HCT116 (cell line): Measurements from ENCODE around the gene DTNBP1. TPM values are rescaled to one million over a fixed set of nuclear protein-coding genes. Genes with fewer than 3 reads are reported as not detected.

Experiments used
- ATAC-seq: fragments of 200-7000 bp; cut with Tn5 transposase; 2 replicates; pipeline ENCODE4 v1.9.1; 2020; ENCODE audit warnings: mild to moderate bottlenecking, moderate library complexity
- BruUV-seq: library from RNA; stranded (reverse); fragments of 400-500 nt; replicated peaks from 2 replicates; lab custom pipeline; 2021; lab: Mats Ljungman, UMichigan
- CTCF ChIA-PET: fragments of 300-600 bp; sonication (Branson Sonifier 250); formaldehyde crosslinking; loops from one replicate; lab custom pipeline; 2021; ENCODE audit warnings: antibody characterized with exemption; lab: Charles Lee
- POLR2A ChIA-PET: fragments of 300-600, 350-600 bp; sonication (Branson Sonifier 250); formaldehyde crosslinking; loops from one replicate; lab custom pipeline; 2021; ENCODE audit warnings: antibody characterized with exemption; lab: Charles Lee
- RAD21 ChIA-PET, 2 experiments: fragments of 300-600 bp; sonication (Branson Sonifier 250); formaldehyde crosslinking; loops; one replicate each; lab custom pipeline; 2023; ENCODE audit warnings: low total read pairs in 2 of 2; ENCODE audit not compliant: uncharacterized antibody in 2 of 2, unreplicated experiment in 2 of 2, low non-redundant PET in 1 of 2; lab: Charles Lee
- DNase-seq: peaks from one replicate; pipeline ENCODE4 v3.0.0-alpha.2; 2010; ENCODE audit warnings: low read depth, low spot score
- H2AFZ ChIP-seq: fragments of 200-600 bp; shearing (Covaris generic), sonication (generic); 2 replicates; pipeline ENCODE4 v1.6.1; 2017; ENCODE audit warnings: low read depth, mixed run types, mixed read lengths, antibody characterized with exemption, low read length; ENCODE audit not compliant: poor library complexity, severe bottlenecking
- H3K27ac ChIP-seq: 2 replicates; pipeline ENCODE4 v1.5.1; 2012; ENCODE audit warnings: low read depth, low read length
- H3K27me3 ChIP-seq: fragments of 200-600 bp; sonication (generic); 2 replicates; pipeline ENCODE4 v1.6.1; 2016; ENCODE audit warnings: mixed run types, low read length, mixed read lengths; ENCODE audit not compliant: insufficient read depth
- H3K36me3 ChIP-seq, 2 experiments: fragments of 200-500 bp in 1 of 2; fragments of 200-600 bp in 1 of 2; sonication (Bioruptor generic) in 1 of 2; sonication (generic) in 1 of 2; 2 replicates each; pipeline versions ENCODE4 v1.5.1 to v1.6.1; 2014 to 2016; ENCODE audit warnings: low read length in 2 of 2, inconsistent platforms in 1 of 2, mixed read lengths in 1 of 2, mixed run types in 1 of 2; ENCODE audit not compliant: insufficient read depth in 2 of 2, control insufficient read depth in 1 of 2
- H3K4me1 ChIP-seq, 2 experiments: fragments of 200-600 bp in 1 of 2; sonication (generic) in 1 of 2; 2 replicates each; pipeline versions ENCODE4 v1.5.1 to v1.6.1; 2012 to 2017; ENCODE audit warnings: low read length in 2 of 2, inconsistent platforms in 1 of 2, mild to moderate bottlenecking in 1 of 2, mixed read lengths in 1 of 2, mixed run types in 1 of 2, moderate library complexity in 1 of 2; ENCODE audit not compliant: insufficient read depth in 2 of 2, control insufficient read depth in 1 of 2
- H3K4me2 ChIP-seq: fragments of 200-600 bp; sonication (generic); 2 replicates; pipeline ENCODE4 v1.6.1; 2017; ENCODE audit warnings: mixed run types, low read length, mixed read lengths
- H3K4me3 ChIP-seq, 2 experiments: fragments of 200-600 bp in 1 of 2; sonication (generic) in 1 of 2; replicated peaks in 1 of 2; 2 replicates each; pipeline ENCODE4 v1.5.1; 2011 to 2016; ENCODE audit warnings: low read length in 2 of 2, control low read depth in 1 of 2, low read depth in 1 of 2, mild to moderate bottlenecking in 1 of 2, mixed read lengths in 1 of 2, mixed run types in 1 of 2
- H3K79me2 ChIP-seq: fragments of 200-600 bp; sonication (generic); 2 replicates; pipeline ENCODE4 v1.6.1; 2017; ENCODE audit warnings: mild to moderate bottlenecking, mixed run types, low read length, moderate library complexity, mixed read lengths; ENCODE audit not compliant: insufficient read depth
- H3K9ac ChIP-seq: fragments of 200-600 bp; sonication (generic); 2 replicates; pipeline ENCODE4 v1.6.1; 2016; ENCODE audit warnings: low read length, mixed read lengths
- H3K9me2 ChIP-seq: fragments of 200-600 bp; sonication (generic), shearing (Covaris generic); 2 replicates; pipeline ENCODE4 v1.6.1; 2017; ENCODE audit warnings: mixed run types, mild to moderate bottlenecking, moderate library complexity; ENCODE audit not compliant: insufficient read depth
- H3K9me3 ChIP-seq, 2 experiments: fragments of 200-500 bp in 1 of 2; fragments of 200-600 bp in 1 of 2; sonication (Bioruptor generic) in 1 of 2; sonication (generic) in 1 of 2; 2 replicates each; pipeline ENCODE4 v1.6.1; 2014 to 2017; ENCODE audit warnings: low read length in 2 of 2, mixed read lengths in 2 of 2, inconsistent platforms in 1 of 2, low read depth in 1 of 2, mild to moderate bottlenecking in 1 of 2, mixed run types in 1 of 2, moderate library complexity in 1 of 2; ENCODE audit not compliant: control insufficient read depth in 1 of 2, insufficient read depth in 1 of 2
- H4K20me1 ChIP-seq: fragments of 200-600 bp; sonication (generic), shearing (Covaris generic); 2 replicates; pipeline ENCODE4 v1.6.1; 2017; ENCODE audit warnings: mixed run types, mild to moderate bottlenecking, moderate library complexity; ENCODE audit not compliant: insufficient read depth
- ELF1 ChIP-seq: IDR thresholded peaks from 2 replicates; pipeline ENCODE4 v1.6.1; 2012; ENCODE audit warnings: low read depth, borderline replicate concordance
- JUND ChIP-seq: IDR thresholded peaks from 2 replicates; pipeline ENCODE4 v1.6.1; 2012
- POLR2AphosphoS5 ChIP-seq: IDR thresholded peaks from 2 replicates; pipeline ENCODE4 v1.6.1; 2011; ENCODE audit warnings: mild to moderate bottlenecking, low read depth, low read length, moderate library complexity
- TCF7L2 ChIP-seq: IDR thresholded peaks from 2 replicates; pipeline ENCODE4 v1.7.0; 2011; ENCODE audit warnings: borderline replicate concordance, inconsistent platforms; ENCODE audit not compliant: insufficient read depth, insufficient read length; ENCODE audit errors: extremely low read depth
- ZNF274 ChIP-seq: fragments of 200-500 bp; sonication (Bioruptor generic); IDR thresholded peaks from 2 replicates; pipeline ENCODE4 v1.6.1; 2014; ENCODE audit warnings: mild to moderate bottlenecking, low read depth, low read length, inconsistent platforms
- intact Hi-C: fragments of 100-400 bp; cut with micrococcal nuclease; formaldehyde crosslinking; loops from 2 replicates; pipeline ENCODE4 v1.10.0; 2022
- total RNA-seq: library from RNA; stranded (reverse); gene quantifications from one replicate; pipeline ENCODE4 v1.2.1, GENCODE V29; 2021; ENCODE audit not compliant: unreplicated experiment
- TF ChIP-seq, protein P1 (sequence below): IDR thresholded peaks from 2 replicates; pipeline ENCODE4 v1.6.1; 2012; ENCODE audit warnings: low read depth
- TF ChIP-seq, protein P2 (sequence below): IDR thresholded peaks from 2 replicates; pipeline ENCODE4 v1.6.1; 2012

Gene DTNBP1
- total RNA-seq, 1 experiment from 2014 or later = 16.7 TPM

DNA sequence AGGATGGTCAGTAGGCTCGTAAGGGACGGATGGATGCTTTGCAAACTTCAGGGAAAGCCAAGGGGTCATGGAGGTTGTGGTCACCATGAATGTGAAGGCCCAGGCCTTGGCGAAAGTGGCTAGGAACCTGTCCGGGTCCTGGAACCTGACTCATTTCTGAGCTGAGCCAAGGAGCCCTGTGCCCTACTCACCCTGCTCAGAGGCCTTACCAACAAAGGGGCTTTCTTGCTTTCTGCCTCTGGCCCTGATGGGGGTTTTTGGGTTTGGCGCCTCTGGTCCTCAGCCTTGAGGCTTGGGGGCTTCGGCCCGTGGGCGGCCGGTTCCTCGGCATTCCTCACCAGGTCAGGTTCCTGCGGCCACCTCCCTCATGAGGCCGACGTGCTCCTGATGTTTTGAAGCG is 155.1 kb downstream of the DTNBP1 start:
- ChIA-PET RAD21 (no interaction called here), CTCF (no interaction called here), POLR2A (no interaction called here)
- DNase-seq = no peak
- H3K27me3 ChIP-seq = no peaks in the 10 kb centered on the region
- 0 out of 4 replicates have a peak, but pooled peaks cover 0 to 4% of the 10 kb centered on the region in 2 experiments for H3K4me1 ChIP-seq
- no peak overlapping the region for H3K9ac ChIP-seq
- intact Hi-C loops = no loop called here
- TF ChIP-seq TCF7L2 (no peak), ZNF274 (no peak), ELF1 (no peak), JUND (no peak), POLR2AphosphoS5 (no peak)
- TF ChIP-seq, protein P1, sequence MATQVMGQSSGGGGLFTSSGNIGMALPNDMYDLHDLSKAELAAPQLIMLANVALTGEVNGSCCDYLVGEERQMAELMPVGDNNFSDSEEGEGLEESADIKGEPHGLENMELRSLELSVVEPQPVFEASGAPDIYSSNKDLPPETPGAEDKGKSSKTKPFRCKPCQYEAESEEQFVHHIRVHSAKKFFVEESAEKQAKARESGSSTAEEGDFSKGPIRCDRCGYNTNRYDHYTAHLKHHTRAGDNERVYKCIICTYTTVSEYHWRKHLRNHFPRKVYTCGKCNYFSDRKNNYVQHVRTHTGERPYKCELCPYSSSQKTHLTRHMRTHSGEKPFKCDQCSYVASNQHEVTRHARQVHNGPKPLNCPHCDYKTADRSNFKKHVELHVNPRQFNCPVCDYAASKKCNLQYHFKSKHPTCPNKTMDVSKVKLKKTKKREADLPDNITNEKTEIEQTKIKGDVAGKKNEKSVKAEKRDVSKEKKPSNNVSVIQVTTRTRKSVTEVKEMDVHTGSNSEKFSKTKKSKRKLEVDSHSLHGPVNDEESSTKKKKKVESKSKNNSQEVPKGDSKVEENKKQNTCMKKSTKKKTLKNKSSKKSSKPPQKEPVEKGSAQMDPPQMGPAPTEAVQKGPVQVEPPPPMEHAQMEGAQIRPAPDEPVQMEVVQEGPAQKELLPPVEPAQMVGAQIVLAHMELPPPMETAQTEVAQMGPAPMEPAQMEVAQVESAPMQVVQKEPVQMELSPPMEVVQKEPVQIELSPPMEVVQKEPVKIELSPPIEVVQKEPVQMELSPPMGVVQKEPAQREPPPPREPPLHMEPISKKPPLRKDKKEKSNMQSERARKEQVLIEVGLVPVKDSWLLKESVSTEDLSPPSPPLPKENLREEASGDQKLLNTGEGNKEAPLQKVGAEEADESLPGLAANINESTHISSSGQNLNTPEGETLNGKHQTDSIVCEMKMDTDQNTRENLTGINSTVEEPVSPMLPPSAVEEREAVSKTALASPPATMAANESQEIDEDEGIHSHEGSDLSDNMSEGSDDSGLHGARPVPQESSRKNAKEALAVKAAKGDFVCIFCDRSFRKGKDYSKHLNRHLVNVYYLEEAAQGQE = no peak
- TF ChIP-seq, protein P2, sequence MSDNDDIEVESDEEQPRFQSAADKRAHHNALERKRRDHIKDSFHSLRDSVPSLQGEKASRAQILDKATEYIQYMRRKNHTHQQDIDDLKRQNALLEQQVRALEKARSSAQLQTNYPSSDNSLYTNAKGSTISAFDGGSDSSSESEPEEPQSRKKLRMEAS = no peak
- peaks cover 0 to 2% of the 10 kb centered on the region in 2 experiments; a peak in 1 of 4 replicates for H3K36me3 ChIP-seq
- H3K4me2 ChIP-seq = no peak overlapping the region
- H3K79me2 ChIP-seq = no peaks in the 10 kb centered on the region
- ATAC-seq = no peak
- no peak overlapping the region for H3K27ac ChIP-seq
- H3K4me3 ChIP-seq = no peak overlapping the region
- H2AFZ ChIP-seq = no peak overlapping the region
- no TSS peak for BruUV-seq
- H3K9me3 ChIP-seq = no peaks in the 10 kb centered on the region
- H4K20me1 ChIP-seq = no peaks in the 10 kb centered on the region
- H3K9me2 ChIP-seq = no peaks in the 10 kb centered on the region
